MM.1S (cell line): ENCODE data around the gene ALPL.

ENCODE experiments used
- DNase-seq: peaks from one replicate; pipeline ENCODE4 v3.0.0-alpha.2; 2015
- H2AFZ ChIP-seq: fragments of 300-600 bp; sonication (generic); 2 replicates; pipeline ENCODE4 v1.6.0; 2016; ENCODE audit warnings: antibody characterized with exemption, low read length
- H3F3A ChIP-seq: fragments of 300-600 bp; sonication (generic); 2 replicates; pipeline ENCODE4 v1.6.1; 2016; ENCODE audit warnings: mild to moderate bottlenecking, antibody characterized with exemption, low read length, moderate library complexity, mixed read lengths; ENCODE audit not compliant: insufficient read depth
- H3K27ac ChIP-seq: fragments of 300-600 bp; sonication (generic); 2 replicates; pipeline ENCODE4 v1.5.1; 2016; ENCODE audit warnings: mild to moderate bottlenecking, low read length
- H3K27me3 ChIP-seq: fragments of 300-600 bp; sonication (generic); replicated peaks from 2 replicates; pipeline ENCODE4 v1.6.0; 2016; ENCODE audit warnings: low read length; ENCODE audit not compliant: insufficient read depth
- H3K36me3 ChIP-seq: fragments of 300-600 bp; sonication (generic); replicated peaks from 2 replicates; pipeline ENCODE4 v1.6.1; 2016; ENCODE audit warnings: mild to moderate bottlenecking, low read length, mixed read lengths; ENCODE audit not compliant: insufficient read depth
- H3K4me1 ChIP-seq: fragments of 300-600 bp; sonication (generic); 2 replicates; pipeline ENCODE4 v1.6.1; 2016; ENCODE audit warnings: low read length, mixed read lengths
- H3K4me2 ChIP-seq: fragments of 300-600 bp; sonication (generic); 2 replicates; pipeline ENCODE4 v1.6.0; 2016; ENCODE audit warnings: low read depth, low read length
- H3K4me3 ChIP-seq: fragments of 300-600 bp; sonication (generic); 2 replicates; pipeline ENCODE4 v1.5.1; 2016; ENCODE audit warnings: low read length, mixed read lengths
- H3K79me2 ChIP-seq: fragments of 300-600 bp; sonication (generic); 2 replicates; pipeline ENCODE4 v1.6.1; 2016; ENCODE audit warnings: mixed run types, low read length, mixed read lengths
- H3K9ac ChIP-seq: fragments of 300-600 bp; sonication (generic); 2 replicates; pipeline ENCODE4 v1.6.1; 2016; ENCODE audit warnings: low read length, mixed read lengths
- H3K9me2 ChIP-seq: fragments of 300-600 bp; sonication (generic); replicated peaks from 2 replicates; pipeline ENCODE4 v1.6.1; 2016; ENCODE audit warnings: mild to moderate bottlenecking, low read length, mixed read lengths; ENCODE audit not compliant: insufficient read depth
- H3K9me3 ChIP-seq: fragments of 300-600 bp; sonication (generic); replicated peaks from 2 replicates; pipeline ENCODE4 v1.6.1; 2016; ENCODE audit warnings: mild to moderate bottlenecking, low read length, mixed read lengths; ENCODE audit not compliant: insufficient read depth
- H4K20me1 ChIP-seq: fragments of 300-600 bp; sonication (generic); 2 replicates; pipeline ENCODE4 v1.6.1; 2016; ENCODE audit warnings: mild to moderate bottlenecking, low read length, moderate library complexity, mixed read lengths; ENCODE audit not compliant: insufficient read depth
- EZH2 ChIP-seq: fragments of 300-600 bp; sonication (generic); optimal IDR thresholded peaks from 2 replicates; pipeline ENCODE3; 2017; ENCODE audit warnings: low read depth, mild to moderate bottlenecking, antibody characterized with exemption, low read length, mixed read lengths
- EZH2phosphoT487 ChIP-seq: fragments of 300-600 bp; sonication (generic); IDR thresholded peaks from 2 replicates; pipeline ENCODE4 v1.6.1; 2018; ENCODE audit warnings: antibody characterized with exemption, low read length
- TF ChIP-seq, protein P1 (sequence below): fragments of 300-600 bp; sonication (generic); IDR thresholded peaks from 2 replicates; pipeline ENCODE4 v1.5.1; 2016; ENCODE audit warnings: antibody characterized with exemption, low read length, mixed read lengths

The ALPL gene

DNA sequence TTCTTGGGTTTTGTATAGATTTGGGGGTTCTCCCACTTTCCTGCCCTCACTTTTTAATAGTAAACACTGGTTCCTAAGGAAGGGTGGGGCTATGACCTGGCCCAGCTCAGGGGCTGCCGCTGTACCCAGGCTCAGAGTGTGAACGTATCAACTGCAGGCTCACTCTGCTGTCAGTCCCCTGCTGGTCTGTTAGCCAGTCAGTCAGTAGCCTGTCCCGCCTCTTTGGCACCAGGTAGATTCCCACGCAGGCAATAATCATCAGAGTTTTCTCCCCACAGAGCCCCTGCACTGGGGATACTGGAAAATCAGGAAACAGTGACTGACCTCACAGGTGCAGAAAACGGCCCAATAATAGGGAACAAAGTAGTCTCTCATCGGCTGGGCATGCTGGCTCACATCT is 15.0 kb upstream of the ALPL start:
- Histone ChIP-seq H3F3A (no peaks in the 10 kb centered on the region), H3K79me2 (no peaks in the 10 kb centered on the region), H3K36me3 (no peaks in the 10 kb centered on the region), H3K9ac (no peak overlapping the region), H3K27me3 (peaks cover 53% of the 10 kb centered on the region), H3K9me3 (no peaks in the 10 kb centered on the region), H3K4me3 (no peak overlapping the region), H3K4me2 (no peak overlapping the region), H3K27ac (no peak overlapping the region), H4K20me1 (no peaks in the 10 kb centered on the region), H2AFZ (no peak overlapping the region), H3K4me1 (no peaks in the 10 kb centered on the region), H3K9me2 (no peaks in the 10 kb centered on the region)
- no peak for DNase-seq
- TF ChIP-seq EZH2 (no peak), EZH2phosphoT487 (no peak)
- TF ChIP-seq, protein P1, sequence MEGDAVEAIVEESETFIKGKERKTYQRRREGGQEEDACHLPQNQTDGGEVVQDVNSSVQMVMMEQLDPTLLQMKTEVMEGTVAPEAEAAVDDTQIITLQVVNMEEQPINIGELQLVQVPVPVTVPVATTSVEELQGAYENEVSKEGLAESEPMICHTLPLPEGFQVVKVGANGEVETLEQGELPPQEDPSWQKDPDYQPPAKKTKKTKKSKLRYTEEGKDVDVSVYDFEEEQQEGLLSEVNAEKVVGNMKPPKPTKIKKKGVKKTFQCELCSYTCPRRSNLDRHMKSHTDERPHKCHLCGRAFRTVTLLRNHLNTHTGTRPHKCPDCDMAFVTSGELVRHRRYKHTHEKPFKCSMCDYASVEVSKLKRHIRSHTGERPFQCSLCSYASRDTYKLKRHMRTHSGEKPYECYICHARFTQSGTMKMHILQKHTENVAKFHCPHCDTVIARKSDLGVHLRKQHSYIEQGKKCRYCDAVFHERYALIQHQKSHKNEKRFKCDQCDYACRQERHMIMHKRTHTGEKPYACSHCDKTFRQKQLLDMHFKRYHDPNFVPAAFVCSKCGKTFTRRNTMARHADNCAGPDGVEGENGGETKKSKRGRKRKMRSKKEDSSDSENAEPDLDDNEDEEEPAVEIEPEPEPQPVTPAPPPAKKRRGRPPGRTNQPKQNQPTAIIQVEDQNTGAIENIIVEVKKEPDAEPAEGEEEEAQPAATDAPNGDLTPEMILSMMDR = no peak

DNA sequence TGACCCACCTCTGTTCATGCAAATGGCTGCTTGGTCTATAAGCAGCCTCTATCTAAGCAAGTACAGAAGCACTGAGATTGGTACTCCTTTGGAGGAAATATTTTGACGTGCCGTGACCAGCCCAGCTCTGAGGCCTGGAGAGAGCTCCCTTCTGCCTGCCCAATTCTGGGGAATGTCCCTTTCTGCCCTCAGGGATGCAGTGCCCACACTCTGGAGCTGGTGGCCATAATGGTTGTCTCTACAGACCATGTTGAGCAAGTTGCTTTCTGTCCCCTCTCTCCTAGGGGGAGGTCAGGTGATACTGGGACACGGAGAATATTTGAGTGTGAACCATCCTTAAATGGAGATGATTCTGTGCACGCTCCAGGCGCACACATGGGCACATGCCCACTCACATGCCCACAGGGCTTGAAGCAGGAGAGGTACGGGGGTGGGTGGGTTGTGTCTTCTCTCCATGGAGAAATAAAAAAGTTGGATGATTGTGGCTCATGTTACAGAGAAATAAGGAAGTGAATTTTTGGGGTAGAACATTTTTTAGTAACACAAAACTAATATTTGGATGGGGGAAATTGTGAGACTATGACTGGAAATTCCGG is 13.9 kb upstream of the ALPL start:
- Histone ChIP-seq H3K4me2 (no peak overlapping the region), H3K27ac (no peak overlapping the region), H3F3A (no peaks in the 10 kb centered on the region), H3K36me3 (no peaks in the 10 kb centered on the region), H2AFZ (no peak overlapping the region), H3K79me2 (no peaks in the 10 kb centered on the region), H3K4me1 (no peaks in the 10 kb centered on the region), H4K20me1 (no peaks in the 10 kb centered on the region), H3K9me2 (no peaks in the 10 kb centered on the region), H3K27me3 (peaks cover 56% of the 10 kb centered on the region), H3K4me3 (no peak overlapping the region), H3K9me3 (no peaks in the 10 kb centered on the region), H3K9ac (no peak overlapping the region)
- no peak for DNase-seq
- TF ChIP-seq EZH2phosphoT487 (no peak), EZH2 (no peak)
- TF ChIP-seq, protein P1 = no peak

DNA sequence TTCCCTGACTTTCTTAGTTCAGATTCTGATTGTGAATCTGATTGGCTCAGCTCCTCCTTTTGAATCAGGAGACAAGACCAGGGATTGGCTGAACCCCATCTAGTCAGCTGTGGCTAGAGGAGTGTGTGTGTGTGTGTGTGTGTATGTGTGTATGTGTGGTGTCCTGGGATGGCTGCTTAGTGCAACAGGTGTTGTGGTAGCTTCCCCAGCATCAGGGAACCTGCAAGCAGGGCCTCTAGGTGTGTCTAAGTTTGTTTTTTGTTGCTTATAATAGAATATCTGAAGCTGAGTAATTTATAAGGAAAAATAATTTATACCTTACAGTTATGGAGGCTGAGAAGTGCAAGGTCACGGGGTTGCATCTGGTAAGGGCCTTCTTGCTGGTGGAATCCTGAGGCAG is 13.2 kb upstream of the ALPL start:
- peaks cover 49% of the 10 kb centered on the region for H3K27me3 ChIP-seq
- no peaks in the 10 kb centered on the region for H3F3A ChIP-seq
- no peaks in the 10 kb centered on the region for H3K4me1 ChIP-seq
- no peak overlapping the region for H3K4me2 ChIP-seq
- no peak overlapping the region for H2AFZ ChIP-seq
- no peaks in the 10 kb centered on the region for H3K79me2 ChIP-seq
- H3K9me3 ChIP-seq = no peaks in the 10 kb centered on the region
- no peak overlapping the region for H3K4me3 ChIP-seq
- no peaks in the 10 kb centered on the region for H4K20me1 ChIP-seq
- H3K9me2 ChIP-seq = no peaks in the 10 kb centered on the region
- no peak overlapping the region for H3K27ac ChIP-seq
- H3K9ac ChIP-seq = no peak overlapping the region
- TF ChIP-seq EZH2phosphoT487 (no peak), EZH2 (no peak)
- TF ChIP-seq, protein P1 = no peak
- DNase-seq = no peak
- H3K36me3 ChIP-seq = no peaks in the 10 kb centered on the region
